Stimulated activated CD8-positive, alpha-beta memory T cell treated with anti-CD3 and anti-CD28 coated beads, Interleukin-4, amount 100 ng/mL, for 48 hours (primary cell): Measurements from ENCODE around the gene ZNF644.
"Not testable (repeated sequence)": the region's sequence is repeated elsewhere in the genome, so short reads cannot be mapped to it uniquely, and the experiment has no call there.

Source experiments
- DNase-seq: peaks from one replicate; pipeline ENCODE4 v3.0.0-alpha.2; 2020

The ZNF644 gene

GRCh38 chr1:90977522-90977921 is 44.3 kb downstream of the ZNF644 start:
- DNase-seq, result no peak

DNA sequence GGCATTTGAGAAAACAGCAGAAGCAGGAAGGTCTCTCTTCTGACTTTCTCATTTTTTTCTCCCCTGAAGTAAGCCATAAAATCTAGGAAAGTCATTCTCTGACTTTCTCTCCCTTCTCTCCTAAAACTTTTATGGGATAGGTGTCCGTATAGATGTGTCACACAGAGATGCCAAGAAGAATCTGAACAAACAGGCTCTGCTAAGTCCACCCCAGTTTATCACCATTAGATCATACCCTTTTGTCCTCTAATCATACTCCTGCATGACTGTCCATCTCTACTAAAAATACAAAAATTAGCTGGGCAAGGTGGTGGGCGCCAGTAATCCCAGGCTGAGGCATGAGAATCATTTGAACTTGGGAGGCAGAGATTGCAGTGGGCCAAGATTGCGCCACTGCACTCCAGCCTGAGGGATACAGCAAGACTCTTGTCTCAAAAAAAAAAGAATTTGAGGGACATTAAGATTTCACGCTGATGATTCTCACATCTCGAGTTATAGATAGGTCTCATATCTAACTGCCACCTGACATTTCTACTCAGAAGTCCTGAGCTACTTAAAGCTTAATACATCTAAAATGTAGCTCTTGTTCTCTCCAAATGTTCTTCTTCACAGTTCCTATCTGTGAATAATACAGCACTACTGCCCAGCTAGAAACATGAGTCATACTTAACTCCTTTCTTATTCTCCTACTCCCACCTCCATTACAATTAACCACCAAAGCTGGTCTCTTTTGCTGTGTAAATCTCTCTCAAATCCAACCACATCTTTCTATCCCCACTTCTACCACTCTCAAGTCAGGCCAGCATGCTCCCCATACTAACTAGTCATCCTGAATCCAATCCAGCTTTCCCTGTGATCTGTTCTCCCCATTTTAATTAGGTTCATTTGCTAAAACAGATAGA is 47.7 kb downstream of the ZNF644 start:
- DNase-seq, result no peak

- no peak for DNase-seq
These were observed 51.6 kb downstream of the ZNF644 start for GRCh38 chr1:90970208-90970607.

GRCh38 chr1:90969241-90969640 is 52.6 kb downstream of the ZNF644 start:
- DNase-seq, result no peak

DNA sequence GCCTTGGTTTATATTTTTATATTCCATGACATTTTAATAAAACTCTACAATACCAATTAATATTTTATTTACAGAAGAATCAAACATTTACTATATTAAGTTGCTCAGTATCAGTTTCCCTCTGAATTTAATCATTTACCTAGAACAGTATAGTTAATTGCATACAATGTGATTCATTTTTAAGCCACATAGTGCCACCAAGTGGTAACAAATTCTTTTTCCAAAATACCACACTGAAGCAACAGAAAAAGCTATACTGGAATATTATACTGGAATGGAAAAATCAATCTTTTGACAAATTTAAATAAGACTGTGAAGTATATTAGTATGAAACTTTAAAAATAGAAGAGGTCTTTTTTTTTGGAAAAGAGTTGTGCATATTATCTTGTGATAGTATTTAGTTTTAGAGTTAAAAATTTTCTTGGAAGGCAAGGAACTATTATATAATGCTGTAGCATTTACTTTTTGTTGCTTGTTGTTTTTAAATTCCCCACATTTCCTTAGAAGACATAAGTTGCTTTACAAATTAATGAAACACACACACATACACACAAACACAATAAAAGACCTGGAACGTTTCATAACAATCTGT is 57.3 kb downstream of the ZNF644 start:
- DNase-seq, result no peak

GRCh38 chr1:90963651-90964050 is 58.2 kb downstream of the ZNF644 start:
- no peak for DNase-seq

DNA sequence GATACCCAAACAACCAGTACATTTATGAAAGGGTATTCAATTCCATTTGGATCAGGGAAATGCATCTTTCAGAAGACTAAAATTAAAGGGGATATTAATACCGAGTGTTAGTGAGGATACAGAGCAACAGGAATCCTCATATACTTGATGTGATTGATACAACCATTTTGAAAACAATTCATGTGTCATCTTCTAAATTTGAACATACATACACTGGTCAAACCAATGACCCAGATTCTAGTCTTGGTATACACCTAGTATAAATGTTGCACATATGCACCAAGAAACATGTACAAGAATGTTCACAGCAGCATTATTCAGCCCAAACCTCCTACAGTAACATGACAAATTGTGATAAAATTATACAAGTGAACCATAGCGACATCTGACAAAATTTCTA is 58.6 kb downstream of the ZNF644 start:
- no peak for DNase-seq

GRCh38 chr1:90959352-90960206 is 62.3 kb downstream of the ZNF644 start:
- DNase-seq, result no peak

- DNase-seq, result no peak
These were observed 64.3 kb downstream of the ZNF644 start for GRCh38 chr1:90957497-90957896.

- no peak for DNase-seq
These were observed 66.1 kb downstream of the ZNF644 start for GRCh38 chr1:90955769-90956168.

DNA sequence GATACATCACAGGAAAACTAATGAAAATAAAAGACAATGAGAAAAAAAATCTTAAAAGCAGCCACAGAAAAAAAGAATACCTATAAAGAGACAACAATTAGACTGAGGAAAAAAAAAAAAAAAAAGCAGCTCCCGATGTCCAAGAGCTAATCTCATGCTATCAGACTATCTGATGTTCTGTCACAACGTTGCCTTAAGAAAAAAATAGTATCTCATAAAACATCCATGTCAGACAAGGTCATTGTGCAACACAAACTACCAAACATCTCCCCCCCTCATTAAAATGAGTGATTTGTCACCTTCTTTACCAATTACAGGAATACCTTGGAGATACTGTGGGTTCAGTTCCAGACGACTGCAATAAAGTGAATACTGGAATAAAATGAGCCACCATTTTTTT is 68.9 kb downstream of the ZNF644 start:
- no peak for DNase-seq

GRCh38 chr1:90951009-90951408 is 70.8 kb downstream of the ZNF644 start:
- DNase-seq, result no peak

DNA sequence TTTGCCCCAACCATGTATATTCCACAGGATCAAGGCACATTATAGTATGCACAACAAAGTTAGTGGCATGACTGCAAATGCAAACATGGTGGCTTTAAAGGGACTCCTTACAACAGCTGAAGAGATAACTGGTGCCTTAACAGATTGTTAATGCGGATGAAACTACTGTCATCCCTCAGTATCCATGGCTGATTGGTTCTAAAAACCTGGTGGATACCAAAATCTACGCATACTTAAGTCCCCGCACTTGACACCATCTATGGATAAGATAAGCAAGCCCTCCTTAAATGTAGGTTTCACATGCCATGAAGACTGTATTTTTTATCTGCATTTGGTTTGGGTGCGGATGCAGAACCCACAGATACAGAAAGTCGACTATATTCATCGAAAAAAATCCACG is 73.5 kb downstream of the ZNF644 start:
- no peak for DNase-seq

- DNase-seq, result no peak
These were observed 75.2 kb downstream of the ZNF644 start for GRCh38 chr1:90946630-90947029.

DNA sequence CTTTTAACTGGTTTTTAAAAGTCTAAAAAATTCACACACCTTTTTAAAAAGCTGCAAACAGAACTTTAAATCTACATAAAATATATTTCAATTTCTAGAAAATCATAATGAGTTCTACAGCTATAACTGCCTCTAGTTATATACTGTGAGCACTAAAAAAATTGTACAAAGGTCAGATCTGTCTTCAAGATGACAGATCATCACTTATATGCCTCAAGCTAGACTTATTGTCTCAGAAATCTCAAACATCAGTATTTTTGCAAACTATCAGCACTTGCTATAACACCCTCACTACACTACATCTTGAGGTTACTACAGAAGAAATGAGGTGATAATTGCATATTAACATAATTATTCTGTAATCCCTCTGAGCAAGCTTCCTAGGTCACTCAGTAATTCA is 76.5 kb downstream of the ZNF644 start:
- no peak for DNase-seq

DNA sequence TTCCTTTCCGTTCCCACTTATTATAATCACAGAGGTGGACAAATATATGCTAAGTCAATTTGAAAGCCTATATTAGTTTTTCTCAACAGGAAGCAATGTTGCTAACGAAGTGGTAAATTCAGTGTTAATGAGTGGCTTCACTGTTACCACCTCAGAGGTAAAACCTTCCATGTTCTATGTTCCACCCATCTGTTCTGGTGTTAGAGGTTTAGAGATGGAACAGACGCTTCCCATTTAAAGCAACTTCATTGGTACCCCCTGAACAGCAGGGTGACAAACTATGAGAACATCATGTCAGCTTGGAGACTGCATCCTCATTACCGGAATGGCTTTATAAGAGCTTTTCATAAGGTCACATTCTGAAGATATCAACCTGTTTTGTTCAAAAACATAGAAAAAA is 77.9 kb downstream of the ZNF644 start:
- no peak for DNase-seq

DNA sequence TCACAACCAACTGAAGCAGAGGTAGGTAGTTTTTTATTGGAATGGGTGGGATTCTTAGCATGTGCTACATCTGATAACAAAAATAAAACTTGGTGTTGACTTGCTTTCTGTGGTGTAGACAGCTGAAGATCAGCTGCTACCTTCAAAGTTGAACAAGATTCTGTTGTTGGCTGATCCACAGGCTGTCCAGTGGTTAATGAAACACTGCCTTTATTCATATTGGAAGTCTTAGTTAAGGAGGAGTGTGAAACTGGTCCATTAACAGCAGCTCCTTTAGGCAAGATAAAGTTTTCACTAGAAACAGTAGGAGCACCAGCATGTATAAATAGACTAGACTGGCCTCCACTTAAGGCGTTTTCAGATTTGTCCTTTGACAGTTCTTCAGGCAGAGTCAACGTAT is 81.1 kb downstream of the ZNF644 start:
- DNase-seq, result no peak

DNA sequence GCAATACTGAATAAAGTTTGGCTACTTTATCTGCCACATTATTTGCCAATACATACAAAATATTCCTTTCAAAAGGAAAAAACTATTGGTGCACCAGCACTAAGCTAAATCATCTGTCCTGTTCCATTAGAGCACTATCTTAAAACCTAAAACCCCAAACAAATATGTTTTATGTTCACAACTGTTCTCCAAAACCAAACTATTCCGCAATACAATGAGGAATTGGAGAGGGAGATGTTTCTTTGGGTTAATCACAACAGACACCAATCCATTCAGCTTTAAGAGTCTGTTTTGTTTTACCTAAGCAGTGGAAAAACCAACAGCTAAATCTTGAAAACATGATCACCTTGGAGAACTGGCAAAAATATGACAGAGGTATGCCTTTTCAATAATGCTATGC is 85.1 kb downstream of the ZNF644 start:
- DNase-seq, result no peak

DNA sequence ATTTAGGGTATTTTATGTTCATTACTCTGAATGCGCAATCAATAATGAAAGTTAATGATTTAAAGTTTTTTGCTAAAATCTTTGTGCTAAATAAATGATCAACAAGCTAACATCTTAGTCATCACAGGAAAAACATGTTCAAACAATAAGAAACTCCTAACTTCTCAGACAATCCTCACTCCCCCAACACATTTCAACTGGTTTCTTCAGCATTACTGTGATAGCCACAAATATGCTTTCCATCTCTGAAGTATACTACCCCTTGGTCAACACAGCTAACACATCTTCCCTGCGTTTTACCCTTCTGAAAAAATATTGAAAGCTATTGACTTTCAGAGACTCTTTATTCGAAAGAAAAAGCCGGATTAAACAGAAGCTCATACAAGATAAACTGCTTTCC is 85.8 kb downstream of the ZNF644 start:
- no peak for DNase-seq

GRCh38 chr1:90928231-90928630 is 93.6 kb downstream of the ZNF644 start:
- not testable (repeated sequence) for DNase-seq

- not testable (repeated sequence) for DNase-seq
These were observed 94.2 kb downstream of the ZNF644 start for GRCh38 chr1:90927674-90928073.

DNA sequence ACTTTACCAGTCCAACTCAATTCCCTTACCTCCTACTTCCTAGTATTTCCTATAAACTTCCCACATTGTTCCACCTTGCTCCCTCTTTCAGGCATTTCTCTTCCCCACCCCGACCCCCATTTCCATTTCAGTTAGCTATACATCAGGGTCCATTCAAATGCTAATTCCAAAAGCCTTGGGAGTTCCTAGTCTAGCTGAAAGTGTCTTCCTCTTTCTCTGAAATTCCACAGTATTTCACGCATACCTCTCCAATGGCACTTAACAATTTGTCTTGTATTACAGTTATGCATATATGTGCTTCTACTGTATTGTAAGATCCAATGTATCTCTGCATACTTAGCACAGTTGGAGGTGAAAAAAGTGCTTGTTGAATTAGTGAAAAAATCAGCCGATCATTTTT is 94.9 kb downstream of the ZNF644 start:
- DNase-seq, result no peak
